Tibial artery (tissue), 4 donors: Measurements from ENCODE around the gene INPP4B.

Source experiments
- DNase-seq, 2 donors: peaks; one replicate each; pipeline ENCODE4 v3.0.0-alpha.2; 2019
- H3K27ac ChIP-seq, 2 donors: fragments of 200-600 bp; sonication (generic) in 1 of 2; 1 replicate in 1 of 2; 2 replicates in 1 of 2; pipeline ENCODE4 v1.5.1; 2018 to 2019; ENCODE audit warnings: mild to moderate bottlenecking in 1 of 2
- H3K27me3 ChIP-seq, 2 donors: fragments of 200-600 bp; sonication (generic) in 1 of 2; one replicate each; pipeline versions ENCODE4 v1.5.1 to v1.6.0; 2016 to 2019
- H3K36me3 ChIP-seq, 3 donors: fragments of 200-600 bp; sonication (generic) in 2 of 3; one replicate each; pipeline ENCODE4 v1.5.1; 2016 to 2019; ENCODE audit warnings: mild to moderate bottlenecking in 2 of 3
- H3K4me1 ChIP-seq, 4 donors: fragments of 200-600 bp; sonication (generic) in 2 of 4; 1 replicate in 3 of 4; 2 replicates in 1 of 4; pipeline ENCODE4 v1.5.1; 2016 to 2019
- H3K4me3 ChIP-seq, 2 donors: fragments of 200-600 bp; sonication (generic) in 1 of 2; 1 replicate in 1 of 2; 2 replicates in 1 of 2; pipeline ENCODE4 v1.5.1; 2018 to 2019; ENCODE audit warnings: mild to moderate bottlenecking in 2 of 2
- H3K9me3 ChIP-seq, 3 donors: fragments of 200-600 bp; sonication (generic) in 1 of 3; one replicate each; pipeline ENCODE4 v1.5.1; 2016 to 2019
- CTCF ChIP-seq, 2 experiments: fragments of 200-600 bp in 1 of 2; fragments of 450-650 bp in 1 of 2; IDR thresholded peaks; one replicate each; pipeline ENCODE4 v1.5.1; 2017 to 2019; ENCODE audit warnings: antibody characterized with exemption in 2 of 2, mild to moderate bottlenecking in 1 of 2, moderate library complexity in 1 of 2
- intact Hi-C: fragments of 100-400 bp; cut with DNase I; formaldehyde crosslinking; loops from one replicate; pipeline ENCODE4 v1.15.0; 2023; ENCODE audit warnings: low total_unique reads

Gene INPP4B

GRCh38 chr4:142844782-142845181 lies 1.3 kb downstream of the INPP4B start:
- no peak for TF ChIP-seq CTCF (IDR thresholded peaks at IDR 0.05)
- DNase-seq, result no peak
- peaks cover 0 to 5% of the 10 kb centered on the region in 2 donors for H3K27me3 ChIP-seq
- peak overlapping the region; percentile 70 to 93 for H3K4me3 ChIP-seq
- no peaks in the 10 kb centered on the region for H3K36me3 ChIP-seq
- H3K27ac ChIP-seq, result peak overlapping the region; percentile 83
- peaks cover 0 to 23% (median 7%) of the 10 kb centered on the region in 4 donors for H3K4me1 ChIP-seq
- no peaks in the 10 kb centered on the region for H3K9me3 ChIP-seq
- intact Hi-C loops, result loop anchor here (5.0 to 10.0 kb wide), 3 partner anchors 490 to 1500 kb away; no protein-coding TSS in a partner anchor

GRCh38 chr4:142840516-142841123 lies 5.5 kb downstream of the INPP4B start:
- no peak overlapping the region for H3K27ac ChIP-seq
- no peak overlapping the region for H3K4me3 ChIP-seq
- intact Hi-C loops, result loop anchor here (10.0 kb wide), 2 partner anchors 486 to 1496 kb away; no protein-coding TSS in a partner anchor
- TF ChIP-seq CTCF (IDR thresholded peaks at IDR 0.05), result peak; percentile 48 to 73
- H3K4me1 ChIP-seq, result peaks cover 0 to 16% (median 1%) of the 10 kb centered on the region in 4 donors
- H3K27me3 ChIP-seq, result peaks cover 0 to under 1% of the 10 kb centered on the region in 2 donors
- no peak for DNase-seq
- H3K36me3 ChIP-seq, result no peaks in the 10 kb centered on the region
- H3K9me3 ChIP-seq, result no peaks in the 10 kb centered on the region

- TF ChIP-seq CTCF (IDR thresholded peaks at IDR 0.05), result no peak
- no peak for DNase-seq
- H3K9me3 ChIP-seq, result no peaks in the 10 kb centered on the region
- H3K4me1 ChIP-seq, result peaks cover 0 to 7% (median 0%) of the 10 kb centered on the region in 4 donors
- intact Hi-C loops, result no loop called here
- H3K36me3 ChIP-seq, result no peaks in the 10 kb centered on the region
- no peak overlapping the region for H3K4me3 ChIP-seq
- no peaks in the 10 kb centered on the region for H3K27me3 ChIP-seq
- no peak overlapping the region for H3K27ac ChIP-seq
Measured at GRCh38 chr4:142838778-142839177, 7.3 kb downstream of the INPP4B start.

DNA sequence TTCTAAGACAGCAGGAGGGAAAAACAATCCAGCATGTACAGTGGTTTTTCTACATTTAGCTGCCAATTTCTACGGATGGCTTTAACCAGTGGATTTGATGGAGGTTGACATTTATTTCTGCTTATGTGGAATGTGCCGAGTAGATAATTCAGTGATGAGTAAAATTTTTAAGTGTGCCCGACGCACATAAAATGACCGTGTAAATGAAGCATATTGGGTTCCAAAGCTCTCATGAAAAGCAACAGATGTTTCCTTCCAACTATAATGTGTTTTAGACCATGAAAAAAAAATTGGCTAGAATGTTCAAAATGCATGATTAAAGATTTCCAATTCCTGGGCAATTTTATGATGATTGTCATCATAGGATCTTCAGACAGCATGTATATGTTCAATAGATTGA lies 14.1 kb downstream of the INPP4B start:
- no peak overlapping the region for H3K27ac ChIP-seq
- DNase-seq, result no peak
- H3K4me3 ChIP-seq, result no peak overlapping the region
- TF ChIP-seq CTCF (IDR thresholded peaks at IDR 0.05), result no peak
- H3K9me3 ChIP-seq, result no peaks in the 10 kb centered on the region
- intact Hi-C loops, result no loop called here
- no peaks in the 10 kb centered on the region for H3K36me3 ChIP-seq
- peaks cover 0 to 3% (median 0%) of the 10 kb centered on the region in 4 donors for H3K4me1 ChIP-seq
- H3K27me3 ChIP-seq, result no peaks in the 10 kb centered on the region

DNA sequence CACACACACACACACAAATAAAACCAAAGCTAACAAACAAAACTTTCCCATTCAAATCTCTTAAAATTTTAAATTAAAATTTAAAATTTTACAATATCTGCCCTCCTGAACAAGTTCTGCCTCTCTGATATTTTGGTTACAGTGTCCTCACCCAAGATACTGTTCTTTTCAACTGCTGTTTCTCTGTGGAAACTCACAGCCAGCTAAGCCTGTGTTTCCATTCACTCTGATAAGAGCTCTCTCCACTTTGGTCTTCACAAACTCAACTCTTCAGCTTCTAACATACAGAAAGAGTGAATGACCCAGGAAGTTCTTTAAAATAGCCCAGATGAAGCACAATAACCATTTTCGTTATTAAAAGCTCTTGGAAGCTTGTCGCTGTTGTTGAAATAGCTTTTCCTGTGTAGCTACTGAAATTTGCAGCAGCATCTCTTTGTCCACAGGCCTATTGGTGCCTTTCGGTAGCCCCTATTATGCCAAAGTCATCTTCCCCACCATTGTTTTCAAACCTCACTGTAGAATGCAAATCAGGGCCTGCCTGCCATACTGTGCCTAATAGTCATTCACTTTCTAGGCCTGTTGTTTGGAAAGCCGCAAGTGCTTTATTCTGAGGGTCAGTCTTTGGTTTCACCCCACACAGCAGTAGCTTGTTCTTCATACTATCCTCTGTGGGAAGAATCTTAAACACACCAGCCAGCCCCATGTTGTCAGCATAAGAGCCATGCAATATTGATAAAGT lies 19.4 kb downstream of the INPP4B start:
- H3K27me3 ChIP-seq, result no peaks in the 10 kb centered on the region
- no peaks in the 10 kb centered on the region for H3K36me3 ChIP-seq
- no peak overlapping the region for H3K4me3 ChIP-seq
- no peaks in the 10 kb centered on the region for H3K9me3 ChIP-seq
- no peak overlapping the region for H3K27ac ChIP-seq
- no peak for TF ChIP-seq CTCF (IDR thresholded peaks at IDR 0.05)
- DNase-seq, result no peak
- intact Hi-C loops, result no loop called here
- H3K4me1 ChIP-seq, result no peaks in the 10 kb centered on the region
